ENCODE data around the gene SEC23IP.

- TF ChIP-seq CTCF (IDR thresholded peaks at IDR 0.05) (no peak), POLR2A (IDR thresholded peaks at IDR 0.05) (no peak)
Observed at GRCh38 chr10:119970963-119971362, 78.4 kb downstream of the SEC23IP start.
